ENCODE measurements around the gene ZMIZ2.

- TF ChIP-seq CTCF (IDR thresholded peaks at IDR 0.05) = no peak
- TF ChIP-seq POLR2A (IDR thresholded peaks at IDR 0.05) = no peak
Observed at GRCh38 chr7:44709945-44710596, 38.6 kb upstream of the ZMIZ2 start.

Measured in thyroid gland (tissue), 4 donors.